Trophoblast cell (in vitro differentiated cells and primary cell): Measurements from ENCODE around the gene SLC17A1.

Experiments used
- DNase-seq, 2 donors: peaks; one replicate each; pipeline ENCODE4 v3.0.0-alpha.2; 2016
- H2AFZ ChIP-seq: 2 replicates; pipeline ENCODE4 v1.6.1; 2013; ENCODE audit warnings: low read length, moderate library complexity, mild to moderate bottlenecking; ENCODE audit not compliant: insufficient read depth, poor library complexity
- H2AK5ac ChIP-seq: 2 replicates; pipeline ENCODE4 v1.6.1; 2013; ENCODE audit warnings: mild to moderate bottlenecking, low read length
- H2BK120ac ChIP-seq: 2 replicates; pipeline ENCODE4 v1.6.1; 2013; ENCODE audit warnings: low read length, mild to moderate bottlenecking, moderate library complexity; ENCODE audit not compliant: insufficient read depth, poor library complexity
- H2BK12ac ChIP-seq: 2 replicates; pipeline ENCODE4 v1.6.1; 2013; ENCODE audit warnings: mild to moderate bottlenecking, low read length, moderate library complexity
- H2BK5ac ChIP-seq: 2 replicates; pipeline ENCODE4 v1.6.1; 2013; ENCODE audit warnings: low read length, low read depth, moderate library complexity, mild to moderate bottlenecking; ENCODE audit not compliant: poor library complexity
- H3K14ac ChIP-seq: 2 replicates; pipeline ENCODE4 v1.6.1; 2013; ENCODE audit warnings: mild to moderate bottlenecking, low read length
- H3K18ac ChIP-seq: 2 replicates; pipeline ENCODE4 v1.6.1; 2013; ENCODE audit warnings: mild to moderate bottlenecking, low read length
- H3K23ac ChIP-seq: 2 replicates; pipeline ENCODE4 v1.6.1; 2013; ENCODE audit warnings: low read length
- H3K27ac ChIP-seq: 2 replicates; pipeline ENCODE4 v1.5.1; 2013; ENCODE audit warnings: low read depth, mild to moderate bottlenecking, inconsistent platforms, low read length, moderate library complexity
- H3K27me3 ChIP-seq: 2 replicates; pipeline ENCODE4 v1.6.1; 2013; ENCODE audit warnings: inconsistent platforms, mild to moderate bottlenecking, low read length, moderate library complexity; ENCODE audit not compliant: insufficient read depth
- H3K36me3 ChIP-seq, 2 experiments: 1 replicate in 1 of 2; 2 replicates in 1 of 2; pipeline ENCODE4 v1.6.1; 2013; ENCODE audit warnings: low read length in 2 of 2, mild to moderate bottlenecking in 2 of 2, moderate library complexity in 1 of 2; ENCODE audit not compliant: insufficient read depth in 2 of 2, control insufficient read depth in 1 of 2
- H3K4ac ChIP-seq: 2 replicates; pipeline ENCODE4 v1.6.1; 2013; ENCODE audit warnings: low read depth, mild to moderate bottlenecking, low read length, moderate library complexity
- H3K4me1 ChIP-seq, 2 experiments: 1 replicate in 1 of 2; 2 replicates in 1 of 2; pipeline ENCODE4 v1.6.1; 2013; ENCODE audit warnings: low read length in 2 of 2, mild to moderate bottlenecking in 2 of 2, moderate library complexity in 1 of 2; ENCODE audit not compliant: insufficient read depth in 2 of 2, control insufficient read depth in 1 of 2
- H3K4me2 ChIP-seq: 2 replicates; pipeline ENCODE4 v1.6.1; 2013; ENCODE audit warnings: inconsistent platforms, mild to moderate bottlenecking, low read length, moderate library complexity
- H3K4me3 ChIP-seq: 2 replicates; pipeline ENCODE4 v1.5.1; 2013; ENCODE audit warnings: mild to moderate bottlenecking, low read depth, low read length, inconsistent platforms
- H3K79me1 ChIP-seq: one replicate; pipeline ENCODE4 v1.6.1; 2013; ENCODE audit warnings: low read length
- H3K79me2 ChIP-seq: 2 replicates; pipeline ENCODE4 v1.6.1; 2013; ENCODE audit warnings: low read length, mild to moderate bottlenecking; ENCODE audit not compliant: control insufficient read depth, insufficient read depth, poor library complexity
- H3K9ac ChIP-seq: 2 replicates; pipeline ENCODE4 v1.6.1; 2013; ENCODE audit warnings: mild to moderate bottlenecking, low read length
- H3K9me3 ChIP-seq: 2 replicates; pipeline ENCODE4 v1.6.1; 2013; ENCODE audit warnings: low read depth, mild to moderate bottlenecking, control low read depth, inconsistent platforms, low read length; ENCODE audit not compliant: insufficient read depth
- H4K12ac ChIP-seq: 2 replicates; pipeline ENCODE4 v1.6.1; 2013; ENCODE audit warnings: low read depth, mild to moderate bottlenecking, low read length, moderate library complexity
- H4K8ac ChIP-seq: 2 replicates; pipeline ENCODE4 v1.6.1; 2013; ENCODE audit warnings: low read depth, mild to moderate bottlenecking, low read length, moderate library complexity
- H4K91ac ChIP-seq: one replicate; pipeline ENCODE4 v1.6.1; 2013; ENCODE audit warnings: low read depth, mild to moderate bottlenecking, low read length, moderate library complexity
- WGBS: extraction: QIAGEN DNeasy Blood & Tissue Kit; methylation state at CpG from one replicate; pipeline ENCODE4 v1.1.7; 2013; ENCODE audit warnings: missing lambda C conversion rate; ENCODE audit not compliant: insufficient read length, insufficient coverage; ENCODE audit errors: extremely low coverage; 5-methylcytosine and 5-hydroxymethylcytosine counted together

SLC17A1 gene

DNA sequence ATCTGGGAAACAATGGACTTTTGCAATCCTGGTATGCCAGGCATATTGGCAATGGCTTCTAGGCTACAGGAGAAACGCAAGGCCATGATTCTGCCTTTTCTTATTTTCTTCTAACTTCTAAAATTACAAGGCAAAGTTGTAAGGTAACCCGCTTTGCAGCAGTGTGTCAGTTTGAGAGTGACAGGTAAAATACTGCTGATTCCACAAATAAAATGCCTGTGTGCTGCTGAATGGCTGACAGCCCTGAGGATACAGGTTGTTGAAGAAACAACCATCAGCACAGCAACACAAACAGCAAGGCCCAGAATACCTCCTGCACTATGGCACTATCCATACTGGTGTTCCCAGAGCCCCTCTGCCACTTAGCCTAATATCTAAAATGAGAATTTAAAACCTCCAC lies 37.1 kb downstream of the SLC17A1 start:
- H2AK5ac ChIP-seq: no peak overlapping the region
- no peaks in the 10 kb centered on the region for H3K79me1 ChIP-seq
- no peak overlapping the region for H3K14ac ChIP-seq
- H2BK120ac ChIP-seq: no peak overlapping the region
- no peak overlapping the region for H2BK12ac ChIP-seq
- no peak overlapping the region for H3K18ac ChIP-seq
- H3K4ac ChIP-seq: no peak overlapping the region
- H4K12ac ChIP-seq: no peak overlapping the region
- WGBS: no CpG with 5 or more reads among the region's 2 CpGs
- no peak for DNase-seq
- no peak overlapping the region for H2AFZ ChIP-seq
- no peak overlapping the region for H2BK5ac ChIP-seq
- H3K4me1 ChIP-seq: no peaks in the 10 kb centered on the region
- no peak overlapping the region for H4K8ac ChIP-seq
- H3K9ac ChIP-seq: no peak overlapping the region
- no peaks in the 10 kb centered on the region for H3K79me2 ChIP-seq
- no peaks in the 10 kb centered on the region for H3K27me3 ChIP-seq
- no peaks in the 10 kb centered on the region for H3K36me3 ChIP-seq
- no peak overlapping the region for H3K4me3 ChIP-seq
- H4K91ac ChIP-seq: no peak overlapping the region
- no peaks in the 10 kb centered on the region for H3K9me3 ChIP-seq
- H3K23ac ChIP-seq: no peak overlapping the region
- H3K27ac ChIP-seq: no peak overlapping the region
- H3K4me2 ChIP-seq: no peak overlapping the region

DNA sequence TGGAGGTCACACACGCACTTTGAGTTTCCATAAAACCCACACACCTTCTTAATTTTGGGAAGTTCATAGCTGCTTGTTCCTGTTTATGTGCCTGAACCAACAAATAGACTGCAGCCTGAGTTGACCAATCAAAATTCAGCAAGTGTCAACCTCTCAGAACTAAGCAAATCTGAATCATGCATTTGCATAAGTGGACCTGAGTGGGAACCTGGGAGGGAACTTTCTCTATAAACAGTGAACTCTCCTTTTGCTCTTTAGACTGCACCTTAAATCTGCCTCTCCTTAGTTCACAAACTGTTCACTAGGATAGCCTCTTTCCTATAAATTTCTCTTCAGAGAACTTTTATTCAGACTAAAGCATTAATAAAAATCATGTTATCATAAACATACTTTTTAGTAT lies 37.9 kb downstream of the SLC17A1 start:
- Histone ChIP-seq H2AK5ac (no peak overlapping the region), H2BK5ac (no peak overlapping the region), H4K91ac (no peak overlapping the region), H3K4me2 (no peak overlapping the region), H3K36me3 (no peaks in the 10 kb centered on the region), H4K12ac (no peak overlapping the region), H3K4me1 (no peaks in the 10 kb centered on the region), H3K9me3 (no peaks in the 10 kb centered on the region), H3K9ac (no peak overlapping the region), H3K79me2 (no peaks in the 10 kb centered on the region), H3K4me3 (no peak overlapping the region), H4K8ac (no peak overlapping the region), H3K18ac (no peak overlapping the region), H2AFZ (no peak overlapping the region), H3K14ac (no peak overlapping the region), H3K79me1 (no peaks in the 10 kb centered on the region), H2BK12ac (no peak overlapping the region), H3K27me3 (no peaks in the 10 kb centered on the region), H3K23ac (no peak overlapping the region), H2BK120ac (no peak overlapping the region), H3K27ac (no peak overlapping the region), H3K4ac (no peak overlapping the region)
- whole genome bisulfite sequencing: no CpG with 5 or more reads among the region's 1 CpG
- DNase-seq: no peak

GRCh38 chr6:25792016-25792415 lies 39.8 kb downstream of the SLC17A1 start:
- Histone ChIP-seq H3K79me1 (no peaks in the 10 kb centered on the region), H2BK12ac (no peak overlapping the region), H4K8ac (no peak overlapping the region), H3K27ac (no peak overlapping the region), H3K9ac (no peak overlapping the region), H3K27me3 (no peaks in the 10 kb centered on the region), H3K79me2 (no peaks in the 10 kb centered on the region), H4K12ac (no peak overlapping the region), H3K4ac (no peak overlapping the region), H3K4me3 (no peak overlapping the region), H3K9me3 (no peaks in the 10 kb centered on the region), H3K14ac (no peak overlapping the region), H2BK120ac (no peak overlapping the region), H3K36me3 (no peaks in the 10 kb centered on the region), H3K23ac (no peak overlapping the region), H2AFZ (no peak overlapping the region), H3K4me2 (no peak overlapping the region), H3K4me1 (no peaks in the 10 kb centered on the region), H4K91ac (no peak overlapping the region), H2BK5ac (no peak overlapping the region), H3K18ac (no peak overlapping the region), H2AK5ac (no peak overlapping the region)
- WGBS: no CpG with 5 or more reads among the region's 4 CpGs
- DNase-seq: no peak

- no CpG with 5 or more reads among the region's 2 CpGs for WGBS
Observed at GRCh38 chr6:25789475-25789874, 42.4 kb downstream of the SLC17A1 start.

More at GRCh38 chr6:25789475-25789874, 42.4 kb downstream of the SLC17A1 start:
- DNase-seq: no peak
- Histone ChIP-seq H4K12ac (no peak overlapping the region), H3K79me1 (no peaks in the 10 kb centered on the region), H3K18ac (no peak overlapping the region), H2AFZ (no peak overlapping the region), H3K9me3 (no peaks in the 10 kb centered on the region), H2BK5ac (no peak overlapping the region), H3K23ac (no peak overlapping the region), H3K27me3 (no peaks in the 10 kb centered on the region), H4K91ac (no peak overlapping the region), H4K8ac (no peak overlapping the region), H3K4me3 (no peak overlapping the region), H3K4me2 (no peak overlapping the region), H3K79me2 (no peaks in the 10 kb centered on the region), H3K9ac (no peak overlapping the region), H2BK120ac (no peak overlapping the region), H3K4ac (no peak overlapping the region), H3K14ac (no peak overlapping the region), H3K27ac (no peak overlapping the region), H2AK5ac (no peak overlapping the region), H3K4me1 (no peaks in the 10 kb centered on the region), H3K36me3 (no peaks in the 10 kb centered on the region), H2BK12ac (no peak overlapping the region)
